GM19468 (cell line): Measurements from ENCODE around the gene COX14.
"Not testable (repeated sequence)": the region's sequence is repeated elsewhere in the genome, so short reads cannot be mapped to it uniquely, and the experiment has no call there.

Source experiments
- ATAC-seq: cut with Tn5 transposase; IDR thresholded peaks from one replicate; pipeline ENCODE4 v1.9.1; 2021; ENCODE audit warnings: mild to moderate bottlenecking, moderate library complexity, moderate number of reproducible peaks; ENCODE audit not compliant: unreplicated experiment; ENCODE audit errors: extremely low read depth

The COX14 gene

GRCh38 chr12:50106907-50107306 lies 5.1 kb upstream of the COX14 start:
- ATAC-seq = no peak

- ATAC-seq = no peak
Observed at GRCh38 chr12:50107416-50108268, 4.4 kb upstream of the COX14 start.

- ATAC-seq = no peak
Observed at GRCh38 chr12:50109319-50109718, 2.7 kb upstream of the COX14 start.

DNA sequence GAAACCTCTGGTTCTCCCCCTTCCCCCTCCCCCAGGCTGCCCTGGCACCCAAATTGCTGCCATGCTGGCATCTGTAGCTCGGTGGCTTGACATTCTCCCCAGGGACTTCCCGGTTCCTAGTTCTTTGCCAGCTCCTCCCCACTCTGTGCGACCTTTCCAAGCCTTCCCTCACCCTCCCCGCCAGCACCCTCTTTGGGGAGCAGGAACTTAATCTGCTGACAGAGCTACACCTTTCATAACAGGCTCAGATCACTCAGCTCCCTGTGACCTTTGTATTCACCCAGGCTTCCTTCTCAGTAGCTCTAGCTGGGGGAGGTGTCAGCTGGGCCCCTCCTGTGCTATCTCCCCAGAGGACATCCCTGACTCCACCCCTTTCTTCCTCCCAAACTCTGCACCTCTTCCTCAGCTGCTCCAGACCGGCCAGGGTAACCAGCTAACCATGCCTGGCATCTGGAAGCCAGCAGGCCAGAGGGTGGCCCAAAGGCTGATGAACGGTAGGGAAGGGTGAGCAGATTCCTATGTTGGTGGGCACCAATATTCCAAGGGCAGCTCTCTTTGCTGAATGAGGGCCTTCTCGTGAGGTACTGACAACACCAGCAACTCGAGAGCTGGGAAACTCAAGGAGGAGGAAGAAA lies 1.8 kb upstream of the COX14 start:
- no peak for ATAC-seq

DNA sequence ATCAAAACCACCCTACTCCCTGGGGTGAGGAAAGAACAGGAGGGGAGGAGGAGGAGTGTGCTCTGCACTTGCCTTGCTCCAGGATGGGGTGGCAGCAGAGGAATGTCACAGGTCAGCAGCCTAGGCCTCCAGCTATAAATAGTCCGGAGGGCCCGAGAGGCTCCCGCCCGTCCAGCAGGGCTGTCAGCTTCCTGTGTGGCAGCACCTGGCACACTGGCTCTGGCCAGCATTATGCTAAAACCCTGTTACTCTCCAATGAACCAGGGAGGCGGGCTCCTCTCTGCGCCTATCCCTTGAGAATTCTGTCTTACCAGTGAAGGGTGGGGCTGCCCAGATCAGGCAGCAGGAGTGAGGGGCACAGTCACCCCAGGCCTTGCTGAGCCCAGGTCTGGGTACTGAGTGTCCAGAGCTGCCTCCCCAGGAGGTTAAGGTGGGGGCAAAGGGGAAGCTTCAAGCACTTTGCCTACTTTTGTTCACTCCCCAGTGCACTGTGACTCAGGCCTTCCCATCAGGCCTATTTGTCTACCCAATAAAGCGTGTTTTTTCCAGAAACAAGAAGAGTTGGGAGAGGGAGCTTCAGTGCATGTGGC lies 1.2 kb upstream of the COX14 start:
- no peak for ATAC-seq

DNA sequence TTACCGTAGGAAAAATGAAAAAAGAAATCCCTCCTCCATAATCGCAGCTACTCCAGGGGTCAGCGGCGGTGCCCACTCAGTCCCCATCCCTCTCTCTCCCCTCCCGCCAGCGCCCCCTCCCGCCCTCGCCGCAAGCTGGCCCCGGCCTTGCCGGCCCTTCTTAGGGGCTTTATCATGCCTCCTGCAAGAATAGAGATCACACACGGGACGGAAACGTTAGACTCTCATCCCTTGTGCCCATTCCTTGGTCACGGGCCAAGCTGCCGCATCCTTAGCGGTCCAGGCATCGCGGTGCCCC lies 692 bp upstream of the COX14 start:
- ATAC-seq = no peak

- ATAC-seq = no peak
Observed at GRCh38 chr12:50112456-50113218, 601 bp downstream of the COX14 start.

DNA sequence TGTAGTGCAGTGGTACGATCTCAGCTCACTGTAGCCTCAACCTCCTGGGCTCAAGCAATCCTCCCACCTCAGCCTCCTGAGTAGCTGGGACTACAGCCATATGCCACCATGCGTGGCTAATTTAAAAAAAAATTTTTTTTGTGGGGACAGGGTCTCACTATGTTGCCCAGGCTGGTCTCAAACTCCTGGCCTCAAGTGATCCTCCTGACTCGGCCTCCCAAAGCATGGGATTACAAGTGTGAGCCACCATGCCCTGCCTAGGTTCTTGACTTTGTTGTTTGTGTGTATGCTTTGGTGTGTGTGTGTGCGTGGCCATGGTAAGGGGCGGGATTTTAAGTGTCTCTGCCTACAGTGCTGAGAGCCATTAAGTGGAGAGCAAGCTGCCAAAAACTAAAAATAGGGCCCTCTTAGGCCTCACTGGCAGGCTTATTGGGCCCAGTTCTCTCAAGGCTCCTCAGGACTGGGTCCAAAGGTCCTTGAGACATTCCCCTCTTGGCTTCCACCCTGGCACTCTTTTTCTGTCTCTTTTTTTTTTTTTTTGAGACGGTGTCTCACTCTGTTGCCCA lies 5.1 kb downstream of the COX14 start:
- no peak for ATAC-seq

GRCh38 chr12:50119387-50119786 lies 7.4 kb downstream of the COX14 start:
- no peak for ATAC-seq

GRCh38 chr12:50120521-50120920 lies 8.5 kb downstream of the COX14 start:
- no peak for ATAC-seq

DNA sequence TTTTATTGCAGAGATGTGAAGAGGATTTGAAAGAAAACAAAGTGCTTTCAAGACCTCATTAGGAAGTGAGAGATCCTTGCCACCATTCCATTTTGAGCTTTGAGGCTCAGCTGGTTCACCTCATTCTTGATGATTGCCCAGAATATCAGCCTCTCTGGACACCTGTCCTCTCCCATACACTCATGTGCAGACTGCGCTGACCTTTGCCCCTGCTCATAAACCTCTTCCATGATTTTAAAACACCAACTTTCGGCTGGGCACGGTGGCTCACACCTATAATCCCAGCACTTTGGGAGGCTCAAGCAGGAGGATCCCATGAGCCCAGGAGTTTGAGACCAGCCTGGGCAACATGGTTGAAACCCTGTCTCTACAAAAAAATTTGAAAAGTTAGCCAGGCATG lies 8.9 kb downstream of the COX14 start:
- no peak for ATAC-seq

GRCh38 chr12:50121641-50122040 lies 9.6 kb downstream of the COX14 start:
- ATAC-seq = no peak

DNA sequence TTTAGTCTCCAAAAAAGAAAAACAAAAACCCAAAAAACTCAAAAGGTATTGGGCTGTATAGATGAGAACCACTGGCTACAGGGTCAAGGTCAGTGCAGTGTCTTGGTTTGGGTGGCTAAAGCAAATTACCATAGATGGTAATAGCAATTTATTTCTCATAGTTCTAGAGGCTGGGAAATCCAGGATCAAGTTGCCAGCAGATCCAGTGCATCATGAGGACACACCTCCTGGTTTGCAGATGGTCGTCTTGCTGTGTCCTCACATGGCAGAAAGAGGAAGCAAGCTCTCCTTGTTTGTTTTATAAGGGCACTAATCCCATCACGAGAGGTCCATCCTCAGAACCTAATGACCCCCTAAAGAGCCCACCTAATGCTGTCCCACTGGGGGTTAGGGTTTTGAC lies 11.2 kb downstream of the COX14 start:
- no peak for ATAC-seq

DNA sequence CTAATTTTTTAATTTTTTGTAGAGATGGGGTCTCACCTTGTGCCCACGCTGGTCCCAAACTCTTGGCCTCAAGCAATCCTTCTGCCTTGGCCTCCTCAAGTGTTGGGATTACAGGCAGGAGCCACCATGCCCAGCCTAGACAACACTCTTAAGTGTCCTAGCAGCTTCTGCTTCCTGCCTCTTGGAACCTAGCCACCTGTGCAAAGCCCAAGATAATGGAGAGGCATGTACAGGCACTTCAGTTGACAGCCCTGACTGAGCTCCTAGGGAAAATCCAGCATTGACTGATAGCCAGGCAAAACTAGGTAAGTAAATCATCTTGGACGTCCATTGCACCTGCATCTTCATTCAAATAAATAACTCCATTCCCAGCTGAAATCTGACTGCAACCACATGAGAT lies 15.5 kb downstream of the COX14 start:
- ATAC-seq = no peak

- ATAC-seq = no peak
Observed at GRCh38 chr12:50129290-50129689, 17.3 kb downstream of the COX14 start.

DNA sequence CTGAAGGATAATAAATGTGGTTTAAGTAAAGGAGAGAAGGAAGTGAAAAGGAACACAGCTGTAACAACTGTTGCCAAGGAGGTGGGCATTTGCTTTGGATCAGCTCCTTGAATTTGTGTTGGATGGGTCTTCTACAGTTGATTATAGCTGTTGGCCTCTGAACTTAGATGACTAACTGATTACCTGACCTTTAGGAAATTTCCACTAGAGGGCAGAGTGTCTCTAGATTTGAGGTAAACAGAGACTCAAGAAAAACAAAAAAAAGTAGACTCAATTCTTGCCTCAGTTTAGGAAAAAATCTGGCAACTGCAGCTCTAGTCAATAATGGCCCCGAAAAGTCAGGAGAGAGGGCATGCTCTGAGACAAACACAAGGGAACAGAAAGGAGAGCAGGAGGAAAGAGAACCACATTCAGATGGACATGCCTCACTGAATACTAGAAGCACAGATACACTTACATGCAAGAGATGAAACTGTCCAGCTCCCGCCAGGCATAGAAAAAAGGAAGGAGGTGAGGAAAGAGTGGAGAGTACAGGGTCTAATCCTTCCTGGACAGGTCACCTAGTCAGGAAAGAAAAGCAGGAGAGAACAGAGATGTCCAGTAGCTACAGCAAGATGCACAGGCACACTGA lies 20.6 kb downstream of the COX14 start:
- no peak for ATAC-seq

DNA sequence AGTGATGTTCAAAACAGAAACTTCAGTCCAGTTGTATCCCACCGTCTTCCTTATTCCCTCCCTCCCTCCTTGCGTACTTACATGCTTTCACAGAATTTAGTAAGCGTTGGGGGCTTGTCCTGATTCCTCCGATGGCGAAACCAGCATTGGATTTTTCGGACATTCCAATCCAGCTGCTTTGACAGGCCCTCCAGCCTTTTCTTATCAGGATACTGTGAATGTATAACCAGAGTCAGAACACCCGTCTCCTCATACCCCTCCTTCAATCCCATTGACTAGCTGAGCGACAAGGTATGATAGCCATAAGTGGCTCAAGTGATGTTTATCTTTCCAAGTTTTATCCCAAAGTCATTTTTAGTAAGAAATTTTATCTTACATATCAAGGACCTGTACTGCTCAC lies 31.0 kb downstream of the COX14 start:
- ATAC-seq = no peak

GRCh38 chr12:50145439-50145838 lies 33.4 kb downstream of the COX14 start:
- no peak for ATAC-seq

GRCh38 chr12:50147281-50147680 lies 35.2 kb downstream of the COX14 start:
- no peak for ATAC-seq

DNA sequence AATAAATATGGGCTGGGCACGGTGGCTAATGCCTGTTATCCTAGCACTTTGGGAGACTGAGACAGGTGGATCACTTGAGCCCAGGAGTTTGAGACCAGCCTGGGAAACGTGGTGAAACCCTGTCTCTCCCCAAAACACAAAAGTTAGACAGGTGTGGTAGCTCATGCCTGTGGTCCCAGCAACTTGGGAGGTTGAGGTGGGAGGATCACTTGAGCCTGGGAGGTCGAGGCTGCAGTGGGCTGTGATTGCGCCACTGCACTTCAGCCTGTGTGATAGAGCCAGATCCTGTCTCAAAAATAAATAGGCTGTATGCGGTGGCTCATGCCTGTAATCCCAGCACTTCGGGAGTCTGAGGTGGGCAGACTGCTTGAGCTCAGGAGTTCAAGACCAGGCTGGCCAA lies 36.0 kb downstream of the COX14 start:
- not testable (repeated sequence) for ATAC-seq
